Glutamatergic neuron (in vitro differentiated cells): ENCODE measurements around the gene BACE2. TPM values are rescaled to one million over a fixed set of nuclear protein-coding genes. Genes with fewer than 3 reads are reported as not detected.
"Not testable (repeated sequence)": the region's sequence is repeated elsewhere in the genome, so short reads cannot be mapped to it uniquely, and the experiment has no call there.

Experiments used
- DNase-seq: peaks from one replicate; pipeline ENCODE4 v3.0.0; 2022
- H3K27ac Mint-ChIP-seq: one replicate; pipeline ENCODE4 v1.8.0; 2020; ENCODE audit warnings: mild to moderate bottlenecking, mixed read lengths, inconsistent platforms; ENCODE audit not compliant: unreplicated experiment
- H3K27me3 Mint-ChIP-seq: one replicate; pipeline ENCODE4 v1.8.0; 2020; ENCODE audit warnings: mild to moderate bottlenecking, moderate library complexity, mixed read lengths, inconsistent platforms; ENCODE audit not compliant: unreplicated experiment
- H3K36me3 Mint-ChIP-seq: one replicate; pipeline ENCODE4 v1.8.0; 2020; ENCODE audit warnings: mild to moderate bottlenecking, mixed read lengths, inconsistent platforms; ENCODE audit not compliant: unreplicated experiment
- H3K4me1 Mint-ChIP-seq: one replicate; pipeline ENCODE4 v1.8.0; 2020; ENCODE audit warnings: mild to moderate bottlenecking, low read depth, mixed read lengths, inconsistent platforms; ENCODE audit not compliant: unreplicated experiment
- H3K4me3 Mint-ChIP-seq: one replicate; pipeline ENCODE4 v1.8.0; 2020; ENCODE audit warnings: mild to moderate bottlenecking, mixed read lengths, inconsistent platforms; ENCODE audit not compliant: unreplicated experiment
- H3K9me3 Mint-ChIP-seq: one replicate; pipeline ENCODE4 v1.8.0; 2020; ENCODE audit warnings: mild to moderate bottlenecking, moderate library complexity, mixed read lengths, inconsistent platforms; ENCODE audit not compliant: unreplicated experiment
- total RNA-seq: library from RNA; stranded (reverse); fragmentation: NEBNext Ultra II Directional; extraction: Animal tissue kit (Norgen Biotek cat#: 25700); gene quantifications from one replicate; pipeline ENCODE4 v1.2.1, GENCODE V29; 2021; ENCODE audit not compliant: unreplicated experiment
- TF ChIP-seq, protein P1 (sequence below): fragments of 200-600 bp; sonication (generic); IDR thresholded peaks from one replicate; pipeline ENCODE4 v1.5.0; 2021; ENCODE audit not compliant: partially characterized antibody, unreplicated experiment

BACE2 gene
- total RNA-seq, 1 donor from 2014 or later, result not detected

DNA sequence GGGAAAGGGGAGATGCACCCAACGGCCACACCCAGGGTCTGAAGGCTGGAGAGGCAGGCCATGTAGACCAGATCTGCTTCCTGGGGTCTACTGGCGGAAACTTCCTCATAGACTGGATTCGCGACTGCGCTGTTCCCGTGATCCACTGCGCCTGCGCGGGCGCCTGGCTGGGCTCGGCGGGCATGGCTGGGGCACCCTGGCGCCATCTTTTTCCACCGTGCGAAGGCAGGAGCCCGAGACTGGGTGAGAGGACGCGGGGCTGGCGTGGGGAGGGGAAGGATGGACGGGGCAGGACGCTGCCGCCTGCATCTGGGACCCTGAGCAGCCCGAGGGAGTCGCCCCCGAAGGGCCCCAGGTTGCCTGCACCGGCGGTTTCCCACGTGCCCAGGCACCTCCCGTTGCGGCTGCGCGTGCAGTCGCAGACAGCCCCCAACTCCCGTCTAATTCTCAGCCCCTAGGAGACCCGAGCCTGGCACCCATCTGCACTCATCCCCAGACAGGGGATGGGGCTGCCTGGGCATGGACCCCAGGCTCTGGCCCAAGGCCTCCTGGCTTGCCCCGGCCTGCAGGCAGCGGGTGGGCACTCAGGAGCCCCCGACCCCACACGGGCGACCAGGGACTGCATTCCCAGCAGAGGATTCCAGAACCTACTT, 136.2 kb downstream of the BACE2 start:
- TF ChIP-seq, protein P1, sequence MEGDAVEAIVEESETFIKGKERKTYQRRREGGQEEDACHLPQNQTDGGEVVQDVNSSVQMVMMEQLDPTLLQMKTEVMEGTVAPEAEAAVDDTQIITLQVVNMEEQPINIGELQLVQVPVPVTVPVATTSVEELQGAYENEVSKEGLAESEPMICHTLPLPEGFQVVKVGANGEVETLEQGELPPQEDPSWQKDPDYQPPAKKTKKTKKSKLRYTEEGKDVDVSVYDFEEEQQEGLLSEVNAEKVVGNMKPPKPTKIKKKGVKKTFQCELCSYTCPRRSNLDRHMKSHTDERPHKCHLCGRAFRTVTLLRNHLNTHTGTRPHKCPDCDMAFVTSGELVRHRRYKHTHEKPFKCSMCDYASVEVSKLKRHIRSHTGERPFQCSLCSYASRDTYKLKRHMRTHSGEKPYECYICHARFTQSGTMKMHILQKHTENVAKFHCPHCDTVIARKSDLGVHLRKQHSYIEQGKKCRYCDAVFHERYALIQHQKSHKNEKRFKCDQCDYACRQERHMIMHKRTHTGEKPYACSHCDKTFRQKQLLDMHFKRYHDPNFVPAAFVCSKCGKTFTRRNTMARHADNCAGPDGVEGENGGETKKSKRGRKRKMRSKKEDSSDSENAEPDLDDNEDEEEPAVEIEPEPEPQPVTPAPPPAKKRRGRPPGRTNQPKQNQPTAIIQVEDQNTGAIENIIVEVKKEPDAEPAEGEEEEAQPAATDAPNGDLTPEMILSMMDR, result no peak
- Mint-ChIP-seq H3K36me3 (peaks cover 13% of the 10 kb centered on the region), H3K9me3 (peaks cover 1% of the 10 kb centered on the region), H3K4me1 (no peaks in the 10 kb centered on the region), H3K27ac (no peak overlapping the region), H3K4me3 (no peak overlapping the region), H3K27me3 (peaks cover 3% of the 10 kb centered on the region)
- no peak for DNase-seq

DNA sequence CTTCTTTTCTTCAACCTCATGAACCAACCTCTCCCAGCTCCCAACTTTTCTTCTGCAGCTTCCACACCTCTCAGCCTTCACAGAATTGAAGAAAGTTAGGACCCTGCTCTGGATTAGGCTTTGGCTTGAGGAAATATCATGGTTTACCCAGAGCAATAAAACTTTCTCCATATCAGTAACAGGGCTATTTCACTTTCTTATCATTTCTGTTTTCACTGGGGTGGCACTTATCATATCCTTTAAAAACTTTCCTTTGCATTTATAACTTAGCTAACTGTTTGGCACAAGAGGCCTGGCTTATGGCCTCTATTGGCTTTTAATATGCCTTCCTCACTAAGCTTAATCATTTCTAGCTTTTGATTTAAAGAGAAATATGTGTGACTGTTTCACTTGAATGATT, 139.3 kb downstream of the BACE2 start:
- Mint-ChIP-seq H3K9me3 (peaks cover 1% of the 10 kb centered on the region), H3K27me3 (peaks cover 5% of the 10 kb centered on the region), H3K4me3 (no peak overlapping the region), H3K27ac (no peak overlapping the region), H3K4me1 (no peaks in the 10 kb centered on the region), H3K36me3 (peaks cover 12% of the 10 kb centered on the region)
- DNase-seq, result no peak
- TF ChIP-seq, protein P1, result no peak

DNA sequence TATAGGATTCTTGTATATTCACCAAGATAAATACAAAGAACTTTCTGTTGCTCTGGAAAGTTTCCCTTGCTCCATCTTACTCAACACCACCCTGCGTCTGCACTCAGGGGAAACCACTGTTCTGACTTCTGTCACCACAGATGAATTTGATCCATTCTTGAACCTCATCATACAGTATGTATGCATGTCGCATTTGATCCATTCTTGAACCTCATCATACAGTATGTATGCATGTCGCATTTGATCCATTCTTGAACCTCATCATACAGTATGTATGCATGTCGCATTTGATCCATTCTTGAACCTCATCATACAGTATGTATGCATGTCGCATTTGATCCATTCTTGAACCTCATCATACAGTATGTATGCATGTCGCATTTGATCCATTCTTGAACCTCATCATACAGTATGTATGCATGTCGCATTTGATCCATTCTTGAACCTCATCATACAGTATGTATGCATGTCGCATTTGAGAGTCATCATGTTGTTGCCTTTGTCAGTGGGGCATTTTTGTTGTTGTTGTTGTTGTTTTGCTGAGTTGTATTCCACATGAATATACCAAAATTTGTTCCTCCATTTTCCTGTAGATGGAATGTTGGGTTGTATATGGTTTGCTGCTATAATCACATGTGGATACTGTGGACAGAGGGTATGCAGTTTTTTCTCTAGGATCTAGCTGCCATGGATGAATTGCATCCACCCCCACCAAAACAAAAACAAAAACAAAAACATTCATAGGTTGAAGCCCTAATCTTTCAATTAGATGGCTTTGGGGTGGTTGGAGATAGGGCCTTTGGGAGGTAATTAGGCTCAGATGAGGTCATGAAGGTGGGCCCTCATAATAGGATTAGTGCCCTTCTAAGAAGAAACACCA, 145.6 kb downstream of the BACE2 start:
- H3K4me1 Mint-ChIP-seq, DNase-seq, H3K27ac Mint-ChIP-seq, H3K4me3 Mint-ChIP-seq, H3K36me3 Mint-ChIP-seq, H3K9me3 Mint-ChIP-seq: not testable (repeated sequence)
- H3K27me3 Mint-ChIP-seq, result peaks cover 16% of the 10 kb centered on the region

DNA sequence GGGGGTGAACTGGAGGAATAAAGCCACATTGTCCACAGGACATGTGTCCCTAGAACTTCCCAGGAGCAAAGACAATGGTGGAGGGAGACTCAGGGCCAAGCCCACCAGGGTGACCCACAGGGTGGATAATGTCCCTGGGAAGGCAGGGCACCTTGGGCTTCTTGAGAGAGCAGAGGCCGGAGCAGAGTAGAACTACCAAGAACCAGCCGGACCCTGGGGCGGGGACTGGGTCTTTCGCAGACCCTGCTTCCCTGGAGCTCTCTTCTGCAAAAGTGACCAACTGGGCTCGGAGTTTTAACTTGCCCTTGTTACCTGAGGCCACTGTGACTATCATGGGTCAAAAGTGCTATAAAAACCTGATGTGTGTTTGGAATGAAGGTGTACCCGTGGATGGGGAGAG, 147.8 kb downstream of the BACE2 start:
- H3K9me3 Mint-ChIP-seq, result peaks cover 2% of the 10 kb centered on the region
- no peak overlapping the region for H3K27ac Mint-ChIP-seq
- H3K4me3 Mint-ChIP-seq, result peak overlapping the region; percentile 75
- DNase-seq, result no peak
- TF ChIP-seq, protein P1, result no peak
- H3K36me3 Mint-ChIP-seq, result no peaks in the 10 kb centered on the region
- H3K27me3 Mint-ChIP-seq, result peaks cover 14% of the 10 kb centered on the region
- no peaks in the 10 kb centered on the region for H3K4me1 Mint-ChIP-seq

DNA sequence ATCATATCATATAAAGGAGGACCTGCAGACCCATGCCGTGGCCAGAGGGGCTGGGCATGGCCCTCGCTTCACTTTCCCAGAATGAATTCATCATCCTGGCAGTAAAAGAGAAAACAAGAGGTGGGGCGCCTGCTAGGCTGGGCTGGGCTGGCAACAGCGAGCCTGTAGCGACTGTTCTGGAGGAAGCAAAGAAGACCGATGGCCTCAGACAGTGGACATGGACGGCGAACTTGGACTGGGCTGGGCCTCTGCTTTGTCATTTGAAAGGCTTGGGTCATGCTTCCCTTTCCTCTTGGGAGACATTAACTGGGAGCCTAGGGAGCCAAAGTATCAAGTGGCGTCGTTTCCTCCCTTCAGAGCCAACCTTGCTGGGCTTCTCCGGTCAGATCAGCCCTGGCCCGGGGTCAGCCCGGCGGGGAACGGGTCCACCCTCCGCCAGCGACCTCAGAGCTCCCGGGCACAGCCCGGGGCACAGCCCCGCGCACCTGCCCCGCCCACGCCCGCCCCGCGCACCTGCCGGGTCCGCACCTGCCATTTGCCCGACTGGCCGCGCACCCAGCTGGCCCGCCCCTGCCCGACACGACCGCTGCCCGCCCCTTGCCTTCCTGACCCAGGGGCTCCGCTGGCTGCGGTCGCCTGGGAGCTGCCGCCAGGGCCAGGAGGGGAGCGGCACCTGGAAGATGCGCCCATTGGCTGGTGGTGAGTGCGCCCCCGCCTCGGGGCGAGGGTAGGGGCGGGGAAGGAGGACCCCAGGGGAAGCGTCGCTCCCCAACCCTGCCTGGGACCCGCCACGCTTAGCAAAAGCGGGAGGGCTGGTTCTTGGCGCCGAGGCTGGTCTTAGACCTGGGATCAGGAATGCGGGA, 148.5 kb downstream of the BACE2 start, which contains the start of gene FAM3B:
FAM3B (plus strand) TSS at position 602 of the 863 bp plus-strand sequence; CDS start at position 681, 79 bp downstream.
- Mint-ChIP-seq H3K27ac (no peak within 1 kb of the TSS), H3K4me3 (peak within 1 kb of the TSS; percentile 75), H3K27me3 (peaks cover 14% of the 10 kb centered on the region), H3K9me3 (peaks cover 2% of the 10 kb centered on the region), H3K4me1 (no peaks in the 10 kb centered on the region), H3K36me3 (no peaks in the 10 kb centered on the region)
- TF ChIP-seq, protein P1, result no peak
- peak; percentile 39 for DNase-seq
